GM18519 (cell line): ENCODE results near the gene ABCA3.
A peak's percentile ranks its signal among the peaks of the same experiment; 100 is the strongest.
"Not testable (repeated sequence)": the region's sequence is repeated elsewhere in the genome, so short reads cannot be mapped to it uniquely, and the experiment has no call there.

Experiments used
- ATAC-seq: cut with Tn5 transposase; IDR thresholded peaks from one replicate; pipeline ENCODE4 v1.9.1; 2021; ENCODE audit warnings: mild to moderate bottlenecking, moderate library complexity; ENCODE audit not compliant: unreplicated experiment, low FRiP score

ABCA3 gene

DNA sequence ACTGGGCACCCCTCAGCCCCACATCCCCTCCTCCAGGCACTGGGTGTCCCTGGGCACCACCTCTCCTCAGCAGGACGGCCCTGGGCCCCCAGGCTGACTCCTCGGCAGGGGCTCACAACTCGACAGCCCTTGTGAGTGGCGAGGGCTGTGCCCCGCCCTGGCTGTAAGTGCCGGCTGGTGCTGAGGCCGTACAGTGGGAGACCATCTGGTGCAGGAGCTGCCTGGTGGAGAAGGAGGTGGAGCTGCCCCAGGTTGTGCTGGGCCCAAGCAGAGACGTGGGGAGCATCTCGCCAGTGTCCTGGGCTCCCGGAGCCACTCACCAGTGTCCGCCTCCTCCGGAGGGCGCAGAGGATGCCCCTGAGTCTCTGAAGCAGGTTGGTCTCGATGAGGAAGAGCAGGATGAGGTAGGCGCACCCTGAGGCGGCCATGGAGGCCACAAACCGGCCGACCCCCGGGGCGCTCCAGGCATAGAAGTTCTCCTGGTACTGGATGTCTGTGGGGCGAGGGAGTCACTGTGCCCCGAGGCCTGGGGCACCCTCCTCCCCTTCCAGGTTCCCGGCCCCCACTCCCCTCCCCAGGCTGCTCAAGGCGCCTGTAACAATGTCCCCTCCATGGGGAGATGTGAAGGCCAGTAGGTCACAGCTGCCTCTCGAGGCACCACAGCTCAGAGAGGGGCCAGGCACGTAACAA, 57.5 kb downstream of the ABCA3 start:
- no peak for ATAC-seq

DNA sequence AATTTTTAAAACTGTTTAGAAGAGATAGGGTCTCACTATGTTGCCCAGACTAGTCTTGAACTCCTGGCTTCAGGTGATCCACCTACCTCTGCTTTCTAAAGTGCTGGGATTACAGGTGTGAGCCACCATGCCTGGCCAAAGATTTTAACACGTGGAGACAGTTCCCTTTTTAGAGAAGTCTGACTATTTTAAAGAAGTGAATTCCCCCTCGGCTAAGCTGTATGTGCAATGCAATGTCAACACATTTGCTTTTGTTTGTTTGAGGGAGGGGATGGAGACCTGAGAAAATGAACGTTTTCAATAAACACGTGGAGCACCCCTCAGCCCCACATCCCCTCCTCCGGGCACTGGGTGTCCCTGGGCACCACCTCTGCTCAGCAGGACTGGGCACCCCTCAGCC, 58.3 kb downstream of the ABCA3 start:
- no peak for ATAC-seq

DNA sequence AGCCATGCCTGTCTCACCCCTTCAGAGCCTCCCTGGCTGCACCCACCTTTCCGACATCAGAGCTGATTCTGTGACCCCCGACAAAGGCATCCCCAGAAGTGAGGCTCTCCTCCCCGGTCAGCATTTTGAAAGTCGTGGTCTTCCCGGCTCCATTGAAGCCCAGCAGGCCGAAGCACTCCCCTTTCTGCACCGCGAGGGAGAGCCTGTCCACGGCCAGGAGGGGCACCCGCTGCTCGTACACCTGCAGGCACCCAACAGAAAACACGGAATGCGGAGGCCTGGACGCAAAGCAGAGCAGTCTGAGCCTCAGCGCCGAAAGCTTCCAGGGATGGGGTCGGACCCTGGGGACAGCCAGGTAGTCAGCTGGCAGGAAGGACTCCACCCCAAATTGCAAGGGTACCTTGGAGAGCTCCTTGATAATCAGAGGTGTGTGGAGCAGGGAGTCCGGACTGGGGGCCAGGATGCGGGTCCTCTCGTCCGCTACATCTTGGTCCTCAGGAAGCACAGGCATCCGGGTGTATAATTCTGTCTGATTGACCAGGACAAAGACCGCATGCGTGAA, 59.5 kb downstream of the ABCA3 start:
- ATAC-seq: no peak

GRCh38 chr16:2280461-2280860, 60.1 kb downstream of the ABCA3 start:
- ATAC-seq: no peak

GRCh38 chr16:2278956-2279800, 61.4 kb downstream of the ABCA3 start:
- ATAC-seq: no peak

- ATAC-seq: no peak
These were observed 62.3 kb downstream of the ABCA3 start for GRCh38 chr16:2278272-2278608.

GRCh38 chr16:2277466-2278271, 62.9 kb downstream of the ABCA3 start:
- ATAC-seq: no peak

- no peak for ATAC-seq
These were observed 63.9 kb downstream of the ABCA3 start for GRCh38 chr16:2276368-2277195.

- ATAC-seq: no peak
These were observed 64.8 kb downstream of the ABCA3 start for GRCh38 chr16:2275476-2276367.

GRCh38 chr16:2273931-2274330, 66.6 kb downstream of the ABCA3 start:
- ATAC-seq: no peak

- ATAC-seq: no peak
These were observed 67.0 kb downstream of the ABCA3 start for GRCh38 chr16:2273484-2273883.

- no peak for ATAC-seq
These were observed 68.6 kb downstream of the ABCA3 start for GRCh38 chr16:2271848-2272461.

DNA sequence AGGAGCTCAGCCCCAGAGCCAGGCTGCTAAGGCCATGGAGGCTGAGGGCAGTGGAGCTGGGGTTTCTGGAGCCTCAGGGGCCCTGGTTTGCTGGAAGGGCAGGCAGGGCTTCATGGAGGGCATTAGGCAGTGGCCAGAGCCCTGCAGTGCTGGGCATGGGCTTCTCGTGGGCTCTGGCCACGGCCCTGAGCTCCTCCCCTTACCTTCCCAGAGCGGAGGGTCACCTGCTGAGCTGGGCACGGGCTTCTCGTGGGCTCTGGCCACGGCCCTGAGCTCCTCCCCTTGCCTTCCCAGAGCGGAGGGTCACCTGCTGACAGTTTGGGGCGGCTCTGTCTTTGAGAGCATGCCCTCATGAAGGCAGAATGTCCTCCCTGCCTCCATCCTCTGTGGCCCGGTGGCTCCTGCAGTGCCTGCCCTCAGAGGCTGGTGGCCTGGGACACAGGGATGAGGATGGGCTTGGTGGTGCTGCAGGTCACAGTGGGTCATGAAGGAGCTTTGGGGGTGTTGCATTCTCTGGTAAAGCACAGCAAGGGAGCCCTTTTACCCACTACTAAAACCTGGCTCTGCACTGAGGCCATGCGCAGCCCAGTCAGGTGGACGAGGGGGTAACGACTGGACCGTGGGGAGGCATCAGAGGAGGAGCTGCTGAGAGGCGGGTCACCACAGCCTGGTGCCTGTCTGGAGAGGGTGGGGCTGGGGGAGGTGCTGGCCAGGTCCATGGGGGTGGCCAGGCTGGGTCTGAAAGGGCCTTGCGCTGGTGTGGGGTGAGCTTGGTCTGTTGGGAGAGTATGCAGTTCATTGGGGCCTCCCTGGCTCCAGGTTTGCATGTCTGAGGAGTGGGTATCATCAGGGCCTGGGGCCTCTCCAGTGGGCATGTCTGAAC, 69.7 kb downstream of the ABCA3 start:
- ATAC-seq: no peak

GRCh38 chr16:2270070-2270462, 70.5 kb downstream of the ABCA3 start:
- no peak for ATAC-seq

DNA sequence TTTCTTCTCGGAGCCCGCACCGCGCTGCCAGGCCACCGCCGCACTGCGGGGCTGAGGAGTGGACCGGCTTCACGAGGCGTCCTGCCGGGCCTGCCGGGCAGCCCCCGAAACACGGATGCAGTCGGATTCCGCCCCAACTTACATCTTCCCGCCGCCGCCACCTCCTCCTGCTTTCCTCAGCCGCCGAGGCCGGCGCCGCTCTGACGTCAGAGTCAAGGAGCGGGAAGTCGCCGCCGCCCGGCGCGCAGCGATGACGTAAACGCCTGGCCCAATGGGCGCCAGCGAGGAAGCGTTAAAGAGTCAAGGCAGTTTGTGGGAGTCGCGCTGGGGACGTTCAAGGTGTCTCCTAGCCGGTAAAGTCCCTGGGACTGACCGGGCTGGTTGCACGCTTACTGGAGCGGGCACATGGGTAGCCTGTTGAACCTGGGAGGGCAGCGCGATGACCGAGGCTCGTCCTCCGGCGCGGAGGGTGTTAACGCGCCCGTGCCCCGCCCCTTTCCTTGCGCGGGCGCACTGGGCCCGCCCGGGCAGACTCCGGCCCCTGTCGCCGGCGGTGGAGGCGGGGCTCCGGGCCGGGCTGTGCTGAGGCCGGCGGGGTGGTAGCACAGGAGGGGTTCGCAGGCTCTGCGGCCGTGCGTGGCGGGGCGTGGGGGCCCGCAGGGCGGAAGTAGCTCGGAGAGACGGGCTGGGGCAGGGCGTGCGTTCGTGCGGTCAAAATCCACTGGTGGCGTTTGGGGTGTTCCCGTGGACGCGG, 72.4 kb downstream of the ABCA3 start, which contains the start of gene RNPS1:
RNPS1 (minus strand) TSS at position 214 of the 754 bp plus-strand sequence. CDS start 3,483 bp downstream, outside the sequence.
- ATAC-seq: peak; percentile 50

DNA sequence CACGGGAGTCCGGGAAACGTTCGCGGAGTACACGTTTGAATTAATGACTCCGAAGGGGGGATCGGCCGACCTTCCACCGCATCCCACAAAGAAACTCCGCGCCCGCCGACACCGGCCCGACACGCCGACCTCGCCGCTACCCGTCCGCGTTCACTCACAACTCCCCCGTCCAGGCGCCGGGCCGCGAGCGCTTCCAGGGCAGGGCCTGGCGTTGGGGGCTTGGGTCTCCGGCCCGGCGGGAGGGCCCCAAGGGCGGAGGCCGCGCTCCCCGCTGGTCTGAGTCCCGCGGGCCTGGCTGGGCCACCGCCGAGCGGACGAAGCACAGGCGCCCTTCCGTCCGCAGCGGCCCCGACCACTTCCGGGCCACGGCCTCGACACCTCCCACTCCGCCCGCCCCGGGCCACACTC, 73.0 kb downstream of the ABCA3 start:
- ATAC-seq: peak; percentile 33

GRCh38 chr16:2266887-2267286, 73.6 kb downstream of the ABCA3 start:
- ATAC-seq: not testable (repeated sequence)
